Neural crest cell (in vitro differentiated cells): ENCODE data around the gene EIPR1. TPM values are rescaled to one million over a fixed set of nuclear protein-coding genes. Genes with fewer than 3 reads are reported as not detected.

Source experiments
- DNase-seq: peaks from one replicate; pipeline ENCODE4 v3.0.0; 2021; ENCODE audit warnings: low read depth, mixed read lengths, low spot score
- H3K27ac Mint-ChIP-seq: one replicate; pipeline ENCODE4 v1.8.0; 2021; ENCODE audit warnings: mild to moderate bottlenecking, mixed read lengths; ENCODE audit not compliant: unreplicated experiment
- H3K27me3 Mint-ChIP-seq: 2 replicates; pipeline ENCODE4 v1.8.0; 2021; ENCODE audit warnings: low read depth, mild to moderate bottlenecking, mixed read lengths
- H3K36me3 Mint-ChIP-seq: 2 replicates; pipeline ENCODE4 v1.8.0; 2021; ENCODE audit warnings: low read depth, mild to moderate bottlenecking, mixed read lengths
- H3K4me1 Mint-ChIP-seq: 2 replicates; pipeline ENCODE4 v1.8.0; 2021; ENCODE audit warnings: mixed read lengths
- H3K4me3 Mint-ChIP-seq: one replicate; pipeline ENCODE4 v1.8.0; 2021; ENCODE audit warnings: mild to moderate bottlenecking, mixed read lengths
- H3K9me3 Mint-ChIP-seq: 2 replicates; pipeline ENCODE4 v1.8.0; 2021; ENCODE audit warnings: mixed read lengths
- total RNA-seq: library from RNA; stranded (reverse); gene quantifications from 2 replicates; pipeline ENCODE4 v1.2.1, GENCODE V29; 2021
- TF ChIP-seq, protein P1 (sequence below): fragments of 200-600 bp; sonication (generic); conservative IDR thresholded peaks from 2 replicates; pipeline ENCODE4 v1.5.0; 2021; ENCODE audit warnings: antibody characterized with exemption, mild to moderate bottlenecking

The EIPR1 gene
- total RNA-seq, 1 donor from 2014 or later = 33.0 TPM

- Mint-ChIP-seq H3K27me3 (no peaks in the 10 kb centered on the region), H3K27ac (no peak overlapping the region), H3K4me3 (no peak overlapping the region), H3K9me3 (peaks cover 3% of the 10 kb centered on the region), H3K36me3 (peaks cover 3% of the 10 kb centered on the region), H3K4me1 (no peaks in the 10 kb centered on the region)
- TF ChIP-seq, protein P1, sequence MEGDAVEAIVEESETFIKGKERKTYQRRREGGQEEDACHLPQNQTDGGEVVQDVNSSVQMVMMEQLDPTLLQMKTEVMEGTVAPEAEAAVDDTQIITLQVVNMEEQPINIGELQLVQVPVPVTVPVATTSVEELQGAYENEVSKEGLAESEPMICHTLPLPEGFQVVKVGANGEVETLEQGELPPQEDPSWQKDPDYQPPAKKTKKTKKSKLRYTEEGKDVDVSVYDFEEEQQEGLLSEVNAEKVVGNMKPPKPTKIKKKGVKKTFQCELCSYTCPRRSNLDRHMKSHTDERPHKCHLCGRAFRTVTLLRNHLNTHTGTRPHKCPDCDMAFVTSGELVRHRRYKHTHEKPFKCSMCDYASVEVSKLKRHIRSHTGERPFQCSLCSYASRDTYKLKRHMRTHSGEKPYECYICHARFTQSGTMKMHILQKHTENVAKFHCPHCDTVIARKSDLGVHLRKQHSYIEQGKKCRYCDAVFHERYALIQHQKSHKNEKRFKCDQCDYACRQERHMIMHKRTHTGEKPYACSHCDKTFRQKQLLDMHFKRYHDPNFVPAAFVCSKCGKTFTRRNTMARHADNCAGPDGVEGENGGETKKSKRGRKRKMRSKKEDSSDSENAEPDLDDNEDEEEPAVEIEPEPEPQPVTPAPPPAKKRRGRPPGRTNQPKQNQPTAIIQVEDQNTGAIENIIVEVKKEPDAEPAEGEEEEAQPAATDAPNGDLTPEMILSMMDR = no peak
- DNase-seq = no peak
Measured at GRCh38 chr2:3317871-3318590, 59.6 kb downstream of the EIPR1 start.

GRCh38 chr2:3317277-3317685 is 60.3 kb downstream of the EIPR1 start:
- no peak overlapping the region for H3K4me3 Mint-ChIP-seq
- no peaks in the 10 kb centered on the region for H3K4me1 Mint-ChIP-seq
- DNase-seq = no peak
- TF ChIP-seq, protein P1 = no peak
- H3K27ac Mint-ChIP-seq = no peak overlapping the region
- H3K27me3 Mint-ChIP-seq = no peaks in the 10 kb centered on the region
- H3K9me3 Mint-ChIP-seq = peaks cover 3% of the 10 kb centered on the region
- H3K36me3 Mint-ChIP-seq = peaks cover 3% of the 10 kb centered on the region

DNA sequence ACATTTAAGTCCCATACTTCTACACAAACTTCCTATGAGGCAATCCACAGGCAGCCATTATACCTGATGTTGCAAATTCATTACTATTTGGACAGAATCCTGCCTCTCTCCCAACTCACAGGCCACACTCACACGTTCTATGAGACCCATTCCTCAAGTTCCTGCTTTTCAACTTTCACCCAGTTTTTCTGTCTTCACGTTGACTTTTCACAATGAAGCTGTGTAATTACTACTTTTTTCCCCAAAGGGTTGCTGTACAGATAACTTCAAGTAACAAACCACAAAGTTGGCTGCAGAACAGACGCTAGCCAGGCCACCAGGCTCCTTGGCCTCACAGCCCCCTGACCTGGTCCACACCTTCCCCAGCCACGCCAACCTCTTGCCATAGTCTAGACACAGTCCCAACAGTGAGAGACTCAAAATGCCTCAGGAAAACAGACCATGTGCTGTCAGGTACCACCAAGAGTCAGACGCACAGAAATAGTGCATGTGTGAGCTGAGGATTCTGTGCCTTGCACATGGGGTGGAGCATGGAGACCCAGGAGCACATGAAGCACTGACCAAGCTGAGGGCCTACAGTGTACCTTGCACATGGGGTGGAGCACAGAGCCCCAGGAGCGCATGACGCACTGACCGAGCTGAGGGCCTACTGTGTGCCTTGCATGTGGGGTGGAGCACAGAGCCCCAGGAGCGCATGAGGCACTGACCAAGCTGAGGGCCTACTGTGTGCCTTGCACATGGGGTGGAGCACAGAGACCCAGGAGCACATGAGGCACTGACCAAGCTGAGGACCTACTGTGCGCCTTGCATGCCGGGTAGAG is 61.0 kb downstream of the EIPR1 start:
- H3K27me3 Mint-ChIP-seq = no peaks in the 10 kb centered on the region
- H3K27ac Mint-ChIP-seq = no peak overlapping the region
- no peaks in the 10 kb centered on the region for H3K4me1 Mint-ChIP-seq
- TF ChIP-seq, protein P1 = no peak
- peaks cover 3% of the 10 kb centered on the region for H3K36me3 Mint-ChIP-seq
- no peak overlapping the region for H3K4me3 Mint-ChIP-seq
- H3K9me3 Mint-ChIP-seq = peaks cover 3% of the 10 kb centered on the region
- no peak for DNase-seq

DNA sequence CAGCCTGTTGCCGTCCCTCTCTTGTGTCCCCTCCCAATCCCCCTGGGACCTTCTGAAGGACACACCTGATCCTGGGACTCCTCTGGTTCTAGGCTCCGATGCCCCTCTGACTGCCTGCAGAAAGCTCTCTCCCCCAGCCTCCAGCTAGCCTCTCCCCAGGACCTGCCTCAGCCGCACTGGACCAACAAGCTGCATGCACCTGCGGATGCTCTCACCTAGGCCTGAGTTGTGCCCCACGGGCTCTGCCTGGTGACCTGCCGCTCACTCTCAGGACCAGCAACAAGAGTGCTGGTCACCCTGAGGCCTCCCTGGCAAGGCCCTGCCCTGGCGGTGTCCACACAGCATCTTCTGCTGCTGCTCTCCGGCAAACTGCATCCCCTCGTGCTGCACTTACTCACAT is 63.0 kb downstream of the EIPR1 start:
- Mint-ChIP-seq H3K9me3 (peaks cover 3% of the 10 kb centered on the region), H3K36me3 (peaks cover 3% of the 10 kb centered on the region), H3K4me3 (no peak overlapping the region), H3K27ac (no peak overlapping the region), H3K27me3 (no peaks in the 10 kb centered on the region), H3K4me1 (no peaks in the 10 kb centered on the region)
- TF ChIP-seq, protein P1 = no peak
- DNase-seq = no peak

DNA sequence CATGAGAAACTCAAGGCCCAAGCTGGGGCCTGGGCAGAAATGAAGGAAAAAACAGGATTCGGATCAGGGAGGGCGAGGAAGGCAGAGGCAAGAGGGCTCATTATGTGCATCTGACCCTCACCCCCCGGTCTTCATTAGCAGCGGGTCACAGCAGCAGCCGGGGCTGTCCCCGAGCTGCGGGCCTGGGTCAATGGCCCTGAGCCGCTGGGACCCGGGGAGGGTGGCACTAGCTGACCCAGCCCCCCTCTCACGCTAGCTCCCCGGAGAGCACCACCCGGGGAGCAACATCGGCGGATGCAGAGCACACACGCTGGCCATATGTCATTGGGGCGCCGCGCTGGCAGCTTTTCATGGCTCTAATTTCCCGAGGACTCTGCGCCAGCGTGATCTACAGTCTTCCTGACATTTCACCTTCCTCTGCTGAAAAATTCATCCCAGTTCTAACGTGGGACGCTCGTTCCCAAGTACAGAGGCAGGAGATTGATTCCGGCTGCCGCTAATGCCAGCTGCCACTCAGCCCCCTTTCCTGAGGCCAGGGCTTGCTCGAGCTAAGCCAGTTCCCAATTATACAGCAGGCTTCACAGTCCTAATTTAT is 63.7 kb downstream of the EIPR1 start:
- TF ChIP-seq, protein P1 = no peak
- Mint-ChIP-seq H3K4me1 (peaks cover 5% of the 10 kb centered on the region), H3K4me3 (no peak overlapping the region), H3K36me3 (peaks cover 9% of the 10 kb centered on the region), H3K9me3 (peaks cover 3% of the 10 kb centered on the region), H3K27me3 (no peaks in the 10 kb centered on the region), H3K27ac (peak overlapping the region; percentile 59)
- DNase-seq = no peak
